K562 (cell line): ENCODE measurements around the gene SEC16A. TPM values are rescaled to one million over a fixed set of nuclear protein-coding genes. Genes with fewer than 3 reads are reported as not detected.

Source experiments
- ATAC-seq: fragments of 200-7000 bp; cut with Tn5 transposase; 3 replicates; pipeline ENCODE4 v1.9.1; 2020; ENCODE audit warnings: moderate library complexity
- BruUV-seq: library from RNA; stranded (reverse); fragments of 400-500 nt; replicated peaks from 2 replicates; lab custom pipeline; 2021; lab: Mats Ljungman, UMichigan
- CTCF ChIA-PET: fragments of 300-600 bp; formaldehyde crosslinking; extraction: SDS; loops from one replicate; lab custom pipeline; 2021; ENCODE audit warnings: low intra/inter-chr PET ratio; lab: Yijun Ruan, JAX
- POLR2A ChIA-PET: fragments of 300-600, 350-650 bp; sonication (Branson Sonifier 250); formaldehyde crosslinking; extraction: SDS; loops from one replicate; lab custom pipeline; 2021; ENCODE audit warnings: antibody characterized with exemption, inconsistent platforms; lab: Yijun Ruan, JAX
- DNase-seq, 4 experiments: peaks; one replicate each; pipeline versions ENCODE4 v3.0.0 to v3.0.0-alpha.2; 2011 to 2018; ENCODE audit warnings: low spot score in 3 of 4, mixed read lengths in 3 of 4; ENCODE audit errors: extremely low read depth in 1 of 4
- FAIRE-seq: peaks from 2 replicates; lab custom pipeline; 2011; peaks lifted over from hg19 to GRCh38; lab: Jason Lieb, UNC
- H2AFZ ChIP-seq: 2 replicates; pipeline ENCODE4 v1.6.0; 2011; ENCODE audit warnings: low read depth, low read length, control low read depth, inconsistent platforms
- H3K27ac ChIP-seq: fragments of 200-600 bp; 3 replicates; pipeline ENCODE4 v1.8.0; 2011; ENCODE audit warnings: low read depth, mild to moderate bottlenecking, control low read depth, inconsistent platforms, low read length, moderate library complexity, mixed read lengths; ENCODE audit errors: extremely low read depth
- H3K27me3 ChIP-seq, 2 experiments: fragments of 300-600 bp in 1 of 2; 2 replicates in 1 of 2; 3 replicates in 1 of 2; pipeline versions ENCODE4 v1.6.0 to v1.8.0; 2011; ENCODE audit warnings: inconsistent platforms in 2 of 2, low read length in 2 of 2, mild to moderate bottlenecking in 1 of 2, mixed read lengths in 1 of 2, moderate library complexity in 1 of 2; ENCODE audit not compliant: control insufficient read depth in 2 of 2, insufficient read depth in 2 of 2
- H3K36me3 ChIP-seq: fragments of 300-600 bp; 3 replicates; pipeline ENCODE4 v1.8.0; 2011; ENCODE audit warnings: mild to moderate bottlenecking, low read length, inconsistent platforms; ENCODE audit not compliant: control insufficient read depth, insufficient read depth
- H3K4me1 ChIP-seq, 2 experiments: fragments of 200-600 bp in 1 of 2; replicated peaks in 1 of 2; 2 replicates in 1 of 2; 3 replicates in 1 of 2; pipeline versions ENCODE4 v1.5.1 to v1.8.0; 2011; ENCODE audit warnings: inconsistent platforms in 2 of 2, low read length in 2 of 2, mild to moderate bottlenecking in 1 of 2, mixed read lengths in 1 of 2, moderate library complexity in 1 of 2; ENCODE audit not compliant: control insufficient read depth in 2 of 2, insufficient read depth in 2 of 2
- H3K4me2 ChIP-seq: 2 replicates; pipeline ENCODE4 v1.6.1; 2011; ENCODE audit warnings: low read length, control low read depth, inconsistent platforms, mixed read lengths; ENCODE audit not compliant: insufficient read depth
- H3K4me3 ChIP-seq: fragments of 200-600 bp; sonication (generic), shearing (Covaris generic); 2 replicates; pipeline ENCODE4 v1.5.1; 2016; ENCODE audit warnings: control low read depth, inconsistent platforms
- H3K79me2 ChIP-seq: fragments of 200-600 bp; 3 replicates; pipeline ENCODE4 v1.8.0; 2011; ENCODE audit warnings: low read length, inconsistent platforms; ENCODE audit not compliant: control insufficient read depth, insufficient read depth
- H3K9ac ChIP-seq, 2 experiments: 2 replicates each; pipeline versions ENCODE4 v1.6.0 to v1.6.1; 2011; ENCODE audit warnings: low read depth in 2 of 2, low read length in 2 of 2, control low read depth in 1 of 2, inconsistent platforms in 1 of 2, mild to moderate bottlenecking in 1 of 2, mixed read lengths in 1 of 2; ENCODE audit not compliant: insufficient read depth in 1 of 2
- H3K9me1 ChIP-seq: one replicate; pipeline ENCODE4 v1.6.0; 2011; ENCODE audit warnings: inconsistent platforms, mild to moderate bottlenecking, low read length, moderate library complexity; ENCODE audit not compliant: control insufficient read depth, insufficient read depth
- H3K9me3 ChIP-seq: replicated peaks from 2 replicates; pipeline ENCODE4 v1.5.1; 2011; ENCODE audit warnings: low read depth, low read length, inconsistent platforms; ENCODE audit not compliant: control insufficient read depth, insufficient read depth
- H4K20me1 ChIP-seq: replicated peaks from 2 replicates; pipeline ENCODE4 v1.6.1; 2011; ENCODE audit warnings: low read length, inconsistent platforms, mixed read lengths; ENCODE audit not compliant: control insufficient read depth, insufficient read depth
- BRF1 ChIP-seq: IDR thresholded peaks from 3 replicates; pipeline ENCODE4 v1.6.1; 2011; ENCODE audit warnings: borderline replicate concordance, mild to moderate bottlenecking; ENCODE audit not compliant: insufficient read length; ENCODE audit errors: extremely low read depth
- CC2D1A ChIP-seq: fragments of 450-650 bp; IDR thresholded peaks from 2 replicates; pipeline ENCODE4 v1.6.1; 2017; ENCODE audit warnings: mild to moderate bottlenecking
- CHCHD3 ChIP-seq: fragments of 250-450 bp; sonication (Bioruptor Pico); IDR thresholded peaks from 2 replicates; pipeline ENCODE4 v2.1.2; 2022; ENCODE audit warnings: mild to moderate bottlenecking
- HNRNPL ChIP-seq: fragments of 200-400 bp; formaldehyde crosslinking; IDR thresholded peaks from 2 replicates; pipeline ENCODE4 v1.6.1; 2017; ENCODE audit warnings: low read depth, mild to moderate bottlenecking, low read length
- MXI1 ChIP-seq: IDR thresholded peaks from 2 replicates; pipeline ENCODE4 v1.6.1; 2011; ENCODE audit warnings: low read depth, mild to moderate bottlenecking, improper control_type of control experiment, low read length
- RB1 ChIP-seq: fragments of 450-650 bp; IDR thresholded peaks from 2 replicates; pipeline ENCODE4 v1.6.1; 2017; ENCODE audit warnings: low read depth, mild to moderate bottlenecking
- ZNF24 ChIP-seq: fragments of 450-650 bp; IDR thresholded peaks from 2 replicates; pipeline ENCODE4 v1.6.1; 2016
- ZNF280A ChIP-seq: fragments of 450-650 bp; IDR thresholded peaks from 2 replicates; pipeline ENCODE4 v1.6.1; 2018; ENCODE audit warnings: mild to moderate bottlenecking, low read depth; ENCODE audit not compliant: partially characterized antibody
- WGBS: fragments of 100-300 bp; shearing (Covaris generic); methylation state at CpG from one replicate; pipeline ENCODE4 v1.1.6; 2016; ENCODE audit warnings: low coverage, mixed read lengths; ENCODE audit not compliant: insufficient coverage; ENCODE audit errors: missing lambda C conversion rate; 5-methylcytosine and 5-hydroxymethylcytosine counted together
- in situ Hi-C: fragments of 300-500 bp; cut with MboI; formaldehyde crosslinking; loops from 4 replicates; pipeline ENCODE4 v1.15.0; 2018; ENCODE audit warnings: inconsistent platforms, mixed read lengths
- intact Hi-C: fragments of 100-400 bp; cut with micrococcal nuclease; formaldehyde crosslinking; loops from 2 replicates; pipeline ENCODE4 v1.14.2; 2022
- polyA plus RNA-seq, 8 experiments: library from polyadenylated mRNA; depleted of rRNA in 4 of 8; stranded (reverse) in 5 of 8; unstranded in 3 of 8; fragments of >200 nt; fragmentation: Nextera tagmentation in 2 of 8; fragmentation: Illumina TruSeq in 1 of 8; extraction: Ambion mirVana in 2 of 8; extraction: Trizol in 1 of 8; gene quantifications; 2 replicates each; pipeline versions ENCODE4 v1.2.1 to v1.2.3, GENCODE V29; 2011 to 2014; ENCODE audit warnings: inconsistent platforms in 1 of 8, missing spikeins in 1 of 8
- total RNA-seq, 7 experiments: library from RNA; depleted of rRNA in 6 of 7; stranded (reverse); fragments of >200 nt in 6 of 7; fragmentation: Illumina TruSeq in 2 of 7; extraction: Trizol in 2 of 7; gene quantifications; 2 replicates each; pipeline versions ENCODE4 v1.2.1 to v1.2.3, GENCODE V29; 2011 to 2021; ENCODE audit warnings: low replicate concordance in 1 of 7
- TF ChIP-seq, protein P1 (sequence below), 2 experiments: fragments of 450-650 bp; IDR thresholded peaks; 2 replicates each; pipeline ENCODE4 v1.6.1; 2016; ENCODE audit warnings: mild to moderate bottlenecking in 2 of 2, borderline replicate concordance in 1 of 2, low read depth in 1 of 2, moderate library complexity in 1 of 2

SEC16A gene
- total and polyA plus RNA-seq, 9 of the 15 experiments (the other 6 are each of a cell fraction or from before 2014, with no cell fraction given): 8.3 to 62.8 (median 14.0) TPM

GRCh38 chr9:136443687-136444086 is 39.2 kb downstream of the SEC16A start:
- FAIRE-seq (no peak), DNase-seq (no peak), ATAC-seq (no peak)
- no peak overlapping the region for H3K4me3 ChIP-seq
- 89% methylated on average over 6 of the region's 7 CpGs for WGBS
- CTCF ChIA-PET: no interaction called here
- H3K79me2 ChIP-seq: peaks cover 9% of the 10 kb centered on the region
- H3K27ac ChIP-seq: no peak overlapping the region
- POLR2A ChIA-PET: interaction anchor here (0.7 to 1.9 kb wide), 2 partner anchors 10 to 20 kb away, joined by 3 to 5 read pairs; no protein-coding TSS in a partner anchor
- H3K36me3 ChIP-seq: peaks cover 78% of the 10 kb centered on the region
- H4K20me1 ChIP-seq: peaks cover 16% of the 10 kb centered on the region
- no peaks in the 10 kb centered on the region for H3K9me3 ChIP-seq
- no peak overlapping the region for H3K4me2 ChIP-seq
- H3K4me1 ChIP-seq: peaks cover 4 to 23% of the 10 kb centered on the region in 2 experiments; a peak in 3 of 5 replicates
- no TSS peak for BruUV-seq
- H3K9ac ChIP-seq: peak overlapping the region in 1 of 2 experiments; percentile 55; a peak in 1 of 4 replicates
- TF ChIP-seq MXI1 (no peak), CC2D1A (no peak), RB1 (no peak), CHCHD3 (CRISPR knock-in tag) (no peak), ZNF24 (no peak), HNRNPL (no peak), BRF1 (no peak), ZNF280A (no peak)
- TF ChIP-seq, protein P1, sequence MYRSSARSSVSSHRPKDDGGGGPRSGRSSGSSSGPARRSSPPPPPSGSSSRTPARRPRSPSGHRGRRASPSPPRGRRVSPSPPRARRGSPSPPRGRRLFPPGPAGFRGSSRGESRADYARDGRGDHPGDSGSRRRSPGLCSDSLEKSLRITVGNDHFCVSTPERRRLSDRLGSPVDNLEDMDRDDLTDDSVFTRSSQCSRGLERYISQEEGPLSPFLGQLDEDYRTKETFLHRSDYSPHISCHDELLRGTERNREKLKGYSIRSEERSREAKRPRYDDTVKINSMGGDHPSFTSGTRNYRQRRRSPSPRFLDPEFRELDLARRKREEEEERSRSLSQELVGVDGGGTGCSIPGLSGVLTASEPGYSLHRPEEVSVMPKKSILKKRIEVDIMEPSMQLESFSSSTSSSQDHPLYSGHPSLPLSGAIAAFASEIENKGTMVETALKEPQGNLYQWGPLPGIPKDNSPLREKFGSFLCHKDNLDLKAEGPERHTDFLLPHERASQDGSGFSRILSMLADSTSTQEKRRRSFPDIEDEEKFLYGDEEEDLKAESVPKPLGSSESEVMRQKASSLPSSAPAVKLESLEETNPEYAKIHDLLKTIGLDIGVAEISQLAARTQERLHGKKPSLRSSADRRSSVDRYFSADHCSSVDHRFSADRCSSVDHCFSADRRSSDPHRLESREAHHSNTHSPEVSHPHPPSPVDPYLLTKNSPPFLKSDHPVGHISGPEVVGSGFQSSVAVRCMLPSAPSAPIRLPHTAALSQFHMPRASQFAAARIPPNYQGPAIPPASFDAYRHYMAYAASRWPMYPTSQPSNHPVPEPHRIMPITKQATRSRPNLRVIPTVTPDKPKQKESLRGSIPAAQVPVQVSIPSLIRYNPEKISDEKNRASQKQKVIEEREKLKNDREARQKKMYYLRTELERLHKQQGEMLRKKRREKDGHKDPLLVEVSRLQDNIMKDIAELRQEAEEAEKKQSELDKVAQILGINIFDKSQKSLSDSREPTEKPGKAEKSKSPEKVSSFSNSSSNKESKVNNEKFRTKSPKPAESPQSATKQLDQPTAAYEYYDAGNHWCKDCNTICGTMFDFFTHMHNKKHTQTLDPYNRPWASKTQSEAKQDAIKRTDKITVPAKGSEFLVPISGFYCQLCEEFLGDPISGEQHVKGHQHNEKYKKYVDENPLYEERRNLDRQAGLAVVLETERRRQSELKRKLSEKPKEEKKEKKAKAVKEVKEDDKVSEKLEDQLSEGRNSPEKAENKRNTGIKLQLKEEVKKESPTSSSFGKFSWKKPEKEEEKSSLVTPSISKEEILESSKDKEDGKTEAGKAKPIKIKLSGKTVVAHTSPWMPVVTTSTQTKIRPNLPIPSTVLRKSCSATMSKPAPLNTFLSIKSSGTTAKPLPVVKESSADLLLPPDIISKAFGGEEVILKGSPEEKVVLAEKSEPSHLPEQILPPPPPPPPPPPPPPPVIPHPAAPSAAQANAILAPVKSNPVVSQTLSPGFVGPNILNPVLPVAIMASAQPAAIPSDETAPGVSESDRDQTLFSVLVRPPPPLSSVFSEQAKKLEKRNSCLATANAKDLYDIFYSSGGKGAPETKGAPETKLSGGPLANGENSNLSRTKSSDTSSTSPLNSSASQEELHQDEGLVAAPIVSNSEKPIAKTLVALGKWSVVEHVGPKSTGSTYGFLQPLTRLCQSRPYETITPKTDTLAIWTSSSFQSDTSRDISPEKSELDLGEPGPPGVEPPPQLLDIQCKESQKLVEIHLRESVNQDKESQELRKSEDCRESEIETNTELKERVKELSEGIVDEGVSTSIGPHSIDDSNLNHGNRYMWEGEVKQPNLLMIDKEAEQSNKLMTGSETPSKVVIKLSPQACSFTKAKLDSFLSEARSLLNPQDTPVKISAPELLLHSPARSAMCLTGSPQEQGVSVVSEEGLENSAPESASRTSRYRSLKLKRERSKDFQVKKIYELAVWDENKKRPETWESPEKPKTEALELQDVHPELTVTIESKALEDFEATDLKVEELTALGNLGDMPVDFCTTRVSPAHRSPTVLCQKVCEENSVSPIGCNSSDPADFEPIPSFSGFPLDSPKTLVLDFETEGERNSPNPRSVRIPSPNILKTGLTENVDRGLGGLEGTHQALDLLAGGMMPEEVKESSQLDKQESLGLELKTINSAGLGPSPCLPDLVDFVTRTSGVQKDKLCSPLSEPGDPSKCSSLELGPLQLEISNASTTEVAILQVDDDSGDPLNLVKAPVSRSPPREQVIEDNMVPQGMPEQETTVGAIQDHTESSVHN (IDR thresholded peaks at IDR 0.05; ENCODE audit: borderline replicate concordance in 1 of 2, low read depth in 1 of 2): no peak
- intact Hi-C loops (no loop called here), in situ Hi-C loops (no loop called here)
- no peaks in the 10 kb centered on the region for H3K27me3 ChIP-seq
- H3K9me1 ChIP-seq: peaks cover 11% of the 10 kb centered on the region
- H2AFZ ChIP-seq: no peak overlapping the region
